HG03045 (cell line): ENCODE results near the gene SLC46A1.

ENCODE experiments used
- ATAC-seq: cut with Tn5 transposase; IDR thresholded peaks from one replicate; pipeline ENCODE4 v1.9.1; 2021; ENCODE audit warnings: mild to moderate bottlenecking, moderate library complexity; ENCODE audit not compliant: unreplicated experiment

SLC46A1 gene

GRCh38 chr17:28404461-28404811 lies 1.6 kb downstream of the SLC46A1 start:
- no peak for ATAC-seq

DNA sequence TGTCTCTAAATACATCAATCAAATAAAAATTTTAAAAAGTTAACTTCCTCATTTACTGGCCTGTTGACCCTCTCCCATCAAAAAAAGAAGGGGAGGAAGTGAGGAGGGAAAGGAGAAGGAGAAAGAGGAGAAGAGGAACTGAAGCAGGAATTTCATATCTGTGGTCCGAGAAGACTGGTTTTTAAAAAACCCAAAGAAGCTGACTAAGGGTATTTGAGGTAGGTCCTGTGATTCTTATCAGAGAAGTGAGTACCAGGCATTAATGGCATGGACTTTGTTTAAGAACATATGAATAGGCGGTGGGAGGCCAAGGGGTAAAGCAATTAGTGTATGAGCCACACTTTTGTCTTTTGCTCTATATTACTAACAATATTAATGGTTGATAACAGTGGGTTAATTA lies 2.0 kb downstream of the SLC46A1 start:
- ATAC-seq, result no peak

GRCh38 chr17:28402844-28403243 lies 3.2 kb downstream of the SLC46A1 start:
- ATAC-seq, result no peak

- ATAC-seq, result no peak
Measured at GRCh38 chr17:28402224-28402630, 3.8 kb downstream of the SLC46A1 start.

- ATAC-seq, result no peak
Measured at GRCh38 chr17:28399808-28400207, 6.2 kb downstream of the SLC46A1 start.

GRCh38 chr17:28398280-28398981 lies 7.6 kb downstream of the SLC46A1 start:
- no peak for ATAC-seq

GRCh38 chr17:28397687-28398279 lies 8.2 kb downstream of the SLC46A1 start:
- no peak for ATAC-seq

DNA sequence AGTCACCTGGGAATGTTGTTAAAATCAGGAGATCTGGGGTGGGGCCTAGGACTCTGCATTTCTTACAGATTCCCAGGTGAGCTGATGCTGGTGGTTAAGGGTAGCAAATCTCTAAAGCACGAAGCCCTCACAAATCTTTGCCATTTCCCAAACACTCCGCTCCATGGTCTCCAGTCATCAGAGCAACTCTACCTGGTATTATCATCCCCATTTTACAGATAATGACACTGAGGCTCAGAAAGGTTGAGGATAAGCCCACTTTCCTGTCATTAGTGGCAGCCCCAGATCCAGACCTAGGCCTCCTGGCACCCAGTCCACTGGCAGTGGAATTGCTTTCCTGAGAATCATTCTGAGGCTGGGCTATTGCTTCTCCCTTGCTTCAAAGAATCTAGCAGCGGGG lies 8.7 kb downstream of the SLC46A1 start:
- ATAC-seq, result no peak

DNA sequence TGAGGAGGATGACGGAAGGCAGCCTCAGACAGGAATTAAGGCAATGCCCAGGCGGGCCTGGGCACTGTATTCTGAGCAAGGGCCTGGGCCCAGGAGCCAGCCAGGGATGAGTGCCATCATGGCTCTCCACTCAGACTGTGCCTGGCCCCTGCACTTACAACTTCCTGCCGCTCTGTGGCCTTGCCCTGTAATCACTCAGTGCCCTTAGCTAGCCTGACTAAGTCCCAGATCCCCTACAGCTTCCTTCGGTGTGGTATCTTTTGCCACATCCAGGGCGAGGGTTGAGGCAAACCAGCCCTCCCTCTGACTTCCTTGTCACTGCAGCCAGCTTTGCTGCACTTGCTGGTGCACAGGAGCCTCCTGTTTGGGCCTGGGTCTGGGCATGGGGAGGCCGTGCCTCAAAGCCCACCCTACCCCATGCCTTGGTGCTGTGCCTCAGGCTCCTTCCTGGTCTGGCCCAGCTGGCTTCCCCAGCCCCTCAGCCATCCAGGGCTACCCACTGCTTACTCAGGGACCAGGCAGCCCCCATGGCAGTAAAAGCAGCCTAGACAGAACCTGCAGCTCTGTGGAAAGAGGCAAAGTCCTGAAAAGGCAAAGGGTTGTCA lies 9.3 kb downstream of the SLC46A1 start:
- no peak for ATAC-seq

GRCh38 chr17:28395968-28396367 lies 10.0 kb downstream of the SLC46A1 start:
- ATAC-seq, result no peak

DNA sequence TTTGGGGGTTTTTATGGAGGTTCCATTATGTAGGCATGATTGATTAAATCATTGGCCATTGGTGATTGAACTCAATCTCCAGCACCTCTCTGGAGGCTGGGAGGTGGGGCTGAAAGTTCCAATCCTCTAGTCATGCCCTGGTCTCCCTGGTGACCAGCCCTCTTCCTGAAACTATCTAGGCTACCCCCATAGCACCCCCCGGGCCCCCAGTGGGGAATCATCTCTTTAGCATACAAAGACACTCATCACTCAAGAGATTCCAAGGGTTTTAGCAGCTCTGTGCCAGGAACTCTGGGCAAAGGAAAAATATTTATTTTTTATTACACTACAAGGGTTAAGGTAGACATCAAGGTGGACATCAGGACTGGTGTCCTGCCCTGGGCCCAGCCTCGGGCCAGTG lies 10.6 kb downstream of the SLC46A1 start:
- no peak for ATAC-seq

DNA sequence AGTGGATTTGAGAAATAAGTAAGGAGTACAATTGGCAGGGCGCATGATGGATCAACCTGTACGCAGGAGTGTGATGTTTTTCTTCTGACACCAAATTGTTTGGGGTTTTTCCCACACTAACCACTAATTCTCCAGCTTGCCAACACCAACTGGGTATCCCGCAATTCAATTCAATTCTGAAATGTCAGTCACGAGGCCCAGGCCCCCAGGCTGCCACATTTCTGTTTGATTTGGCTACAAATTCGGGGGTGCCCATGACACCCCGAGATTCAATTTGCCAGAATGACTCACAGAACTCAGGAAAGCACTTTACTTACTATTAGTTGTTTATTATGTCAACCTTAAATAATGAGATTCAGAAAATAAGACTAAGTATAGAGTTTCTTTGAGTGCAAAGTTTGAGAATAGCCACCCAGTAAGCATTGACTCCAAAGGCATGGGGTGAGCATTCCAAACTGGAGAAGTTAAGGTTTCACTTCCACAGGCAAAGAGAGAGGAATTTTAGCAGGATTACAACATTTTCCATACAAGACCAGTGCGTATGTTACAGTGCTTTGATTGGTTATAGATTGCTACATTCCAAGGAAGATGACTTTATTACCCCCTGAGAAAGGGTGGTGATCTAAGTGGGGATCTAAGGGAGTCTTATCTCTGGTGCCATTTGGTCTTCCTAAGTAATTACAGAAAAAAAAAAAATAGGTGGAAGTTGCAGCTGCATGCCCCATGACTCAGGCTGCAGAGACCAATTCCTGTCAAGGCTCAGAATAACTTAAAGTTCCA lies 11.5 kb downstream of the SLC46A1 start:
- no peak for ATAC-seq

- ATAC-seq, result no peak
Measured at GRCh38 chr17:28392491-28392890, 13.5 kb downstream of the SLC46A1 start.

DNA sequence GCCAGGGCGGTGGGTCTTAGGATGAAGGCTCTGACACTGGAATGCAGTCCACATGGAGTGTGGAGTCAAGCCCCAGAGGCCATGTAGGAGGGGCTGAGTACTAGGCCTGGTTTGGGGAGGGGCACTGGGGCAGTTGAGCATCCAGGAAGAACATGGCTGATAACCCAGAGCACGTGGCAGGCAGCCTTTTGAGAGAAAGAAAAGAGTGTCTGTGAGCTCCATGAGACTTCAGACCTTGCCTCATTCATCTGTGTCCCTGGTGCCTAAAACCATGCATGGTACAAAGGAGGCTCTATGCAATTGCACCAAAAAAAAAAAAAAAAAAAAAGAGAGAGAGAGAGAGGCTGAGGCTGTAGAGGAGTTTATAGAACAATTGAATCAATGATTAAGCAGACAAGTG lies 14.6 kb downstream of the SLC46A1 start:
- ATAC-seq, result no peak

- ATAC-seq, result no peak
Measured at GRCh38 chr17:28390984-28391383, 15.0 kb downstream of the SLC46A1 start.

- no peak for ATAC-seq
Measured at GRCh38 chr17:28390563-28390962, 15.4 kb downstream of the SLC46A1 start.

DNA sequence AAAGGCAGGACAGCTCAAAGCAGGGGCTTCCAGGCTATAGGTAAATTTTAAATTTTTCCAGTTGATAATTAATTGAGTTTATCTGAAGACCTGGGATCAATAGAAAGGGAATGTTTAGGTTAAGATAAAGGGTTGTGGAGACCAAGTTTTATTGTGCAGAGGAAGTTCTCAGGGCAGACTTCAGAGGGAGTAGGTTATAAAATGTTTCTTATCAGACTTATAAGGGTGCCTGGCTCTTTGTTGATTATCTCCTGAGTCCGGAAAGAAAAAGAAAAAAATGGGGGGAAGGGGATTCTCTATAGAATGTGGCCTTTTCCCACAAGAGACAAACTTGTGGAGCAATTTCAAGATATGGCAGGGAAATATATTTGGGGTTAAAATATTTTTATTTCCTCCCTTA lies 15.9 kb downstream of the SLC46A1 start:
- ATAC-seq, result no peak

GRCh38 chr17:28388106-28388505 lies 17.9 kb downstream of the SLC46A1 start:
- ATAC-seq, result no peak

DNA sequence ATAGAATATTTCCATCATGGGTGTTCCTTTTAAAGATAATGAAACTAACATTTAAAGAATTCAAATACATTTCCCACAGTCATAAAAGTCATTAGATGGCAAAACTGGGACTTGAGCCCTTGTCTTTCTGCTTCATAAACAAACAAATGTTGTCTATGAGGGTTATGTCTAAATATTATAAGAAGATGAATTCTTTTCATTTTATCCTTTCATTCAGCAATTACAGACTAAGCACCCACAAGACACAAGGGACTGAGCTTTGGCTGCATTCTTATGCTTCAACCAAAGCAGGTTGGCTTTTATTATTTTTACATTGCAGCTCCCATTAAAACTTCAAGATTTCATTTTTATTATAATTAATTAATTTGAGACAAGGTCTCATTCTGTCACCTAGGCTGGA lies 19.6 kb downstream of the SLC46A1 start:
- no peak for ATAC-seq

GRCh38 chr17:28385406-28385805 lies 20.6 kb downstream of the SLC46A1 start:
- no peak for ATAC-seq

DNA sequence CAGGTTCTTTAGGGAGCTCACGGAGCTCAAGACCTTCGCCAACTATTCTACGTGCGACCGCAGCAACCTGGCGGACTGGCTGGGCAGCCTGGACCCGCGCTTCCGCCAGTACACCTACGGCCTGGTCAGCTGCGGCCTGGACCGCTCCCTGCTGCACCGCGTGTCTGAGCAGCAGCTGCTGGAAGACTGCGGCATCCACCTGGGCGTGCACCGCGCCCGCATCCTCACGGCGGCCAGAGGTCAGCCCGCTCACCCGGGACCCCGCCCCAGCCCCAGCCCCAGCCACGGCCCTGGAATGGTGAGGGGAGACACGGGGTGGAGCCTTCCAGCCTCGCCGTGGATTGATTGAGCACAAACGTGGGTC lies 21.0 kb downstream of the SLC46A1 start:
- peak; percentile 29 for ATAC-seq
